Tibial nerve (tissue), 4 donors: ENCODE results near the gene VPS13D.

Experiments used
- EP300 ChIP-seq, 2 donors: sonication (generic); formaldehyde crosslinking; IDR thresholded peaks; one replicate each; pipeline ENCODE4 v1.6.1; 2017; ENCODE audit warnings: antibody characterized with exemption in 2 of 2, mild to moderate bottlenecking in 1 of 2
- POLR2A ChIP-seq, 2 donors: fragments of 450-650 bp; IDR thresholded peaks; one replicate each; pipeline ENCODE4 v1.6.1; 2017; ENCODE audit warnings: antibody characterized with exemption in 2 of 2, mild to moderate bottlenecking in 2 of 2, moderate library complexity in 2 of 2
- TF ChIP-seq, protein P1 (sequence below), 5 experiments: fragments of 200-600 bp in 3 of 5; fragments of 450-650 bp in 2 of 5; sonication (generic) in 3 of 5; IDR thresholded peaks; one replicate each; pipeline ENCODE4 v1.5.1; 2016 to 2019; ENCODE audit warnings: antibody characterized with exemption in 5 of 5, mild to moderate bottlenecking in 3 of 5, moderate library complexity in 2 of 5

DNA sequence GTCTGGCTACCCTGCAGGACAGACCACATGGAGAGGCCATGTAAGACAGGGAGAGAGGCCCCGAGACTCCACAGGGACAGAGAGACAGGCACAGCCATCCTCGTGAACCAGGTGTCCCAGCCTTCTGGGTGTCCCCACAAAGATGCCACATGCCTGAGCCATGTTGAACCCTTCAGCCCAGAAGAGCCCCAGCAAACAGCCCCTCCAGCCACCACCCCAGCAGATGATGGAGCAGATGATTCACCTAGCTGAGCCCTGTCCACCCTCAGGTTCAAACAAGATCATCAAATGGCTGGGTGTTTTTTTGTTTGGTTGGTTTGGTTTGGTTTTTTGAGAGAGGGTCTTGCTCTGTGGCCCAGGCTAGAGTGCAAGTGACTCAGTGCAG is 309.5 kb downstream of the VPS13D start:
- TF ChIP-seq POLR2A (IDR thresholded peaks at IDR 0.05) = no peak
- TF ChIP-seq, protein P1, sequence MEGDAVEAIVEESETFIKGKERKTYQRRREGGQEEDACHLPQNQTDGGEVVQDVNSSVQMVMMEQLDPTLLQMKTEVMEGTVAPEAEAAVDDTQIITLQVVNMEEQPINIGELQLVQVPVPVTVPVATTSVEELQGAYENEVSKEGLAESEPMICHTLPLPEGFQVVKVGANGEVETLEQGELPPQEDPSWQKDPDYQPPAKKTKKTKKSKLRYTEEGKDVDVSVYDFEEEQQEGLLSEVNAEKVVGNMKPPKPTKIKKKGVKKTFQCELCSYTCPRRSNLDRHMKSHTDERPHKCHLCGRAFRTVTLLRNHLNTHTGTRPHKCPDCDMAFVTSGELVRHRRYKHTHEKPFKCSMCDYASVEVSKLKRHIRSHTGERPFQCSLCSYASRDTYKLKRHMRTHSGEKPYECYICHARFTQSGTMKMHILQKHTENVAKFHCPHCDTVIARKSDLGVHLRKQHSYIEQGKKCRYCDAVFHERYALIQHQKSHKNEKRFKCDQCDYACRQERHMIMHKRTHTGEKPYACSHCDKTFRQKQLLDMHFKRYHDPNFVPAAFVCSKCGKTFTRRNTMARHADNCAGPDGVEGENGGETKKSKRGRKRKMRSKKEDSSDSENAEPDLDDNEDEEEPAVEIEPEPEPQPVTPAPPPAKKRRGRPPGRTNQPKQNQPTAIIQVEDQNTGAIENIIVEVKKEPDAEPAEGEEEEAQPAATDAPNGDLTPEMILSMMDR (IDR thresholded peaks at IDR 0.05) = no peak
- no peak for TF ChIP-seq EP300 (IDR thresholded peaks at IDR 0.05)
